ENCODE data around the gene ACP6.

DNA sequence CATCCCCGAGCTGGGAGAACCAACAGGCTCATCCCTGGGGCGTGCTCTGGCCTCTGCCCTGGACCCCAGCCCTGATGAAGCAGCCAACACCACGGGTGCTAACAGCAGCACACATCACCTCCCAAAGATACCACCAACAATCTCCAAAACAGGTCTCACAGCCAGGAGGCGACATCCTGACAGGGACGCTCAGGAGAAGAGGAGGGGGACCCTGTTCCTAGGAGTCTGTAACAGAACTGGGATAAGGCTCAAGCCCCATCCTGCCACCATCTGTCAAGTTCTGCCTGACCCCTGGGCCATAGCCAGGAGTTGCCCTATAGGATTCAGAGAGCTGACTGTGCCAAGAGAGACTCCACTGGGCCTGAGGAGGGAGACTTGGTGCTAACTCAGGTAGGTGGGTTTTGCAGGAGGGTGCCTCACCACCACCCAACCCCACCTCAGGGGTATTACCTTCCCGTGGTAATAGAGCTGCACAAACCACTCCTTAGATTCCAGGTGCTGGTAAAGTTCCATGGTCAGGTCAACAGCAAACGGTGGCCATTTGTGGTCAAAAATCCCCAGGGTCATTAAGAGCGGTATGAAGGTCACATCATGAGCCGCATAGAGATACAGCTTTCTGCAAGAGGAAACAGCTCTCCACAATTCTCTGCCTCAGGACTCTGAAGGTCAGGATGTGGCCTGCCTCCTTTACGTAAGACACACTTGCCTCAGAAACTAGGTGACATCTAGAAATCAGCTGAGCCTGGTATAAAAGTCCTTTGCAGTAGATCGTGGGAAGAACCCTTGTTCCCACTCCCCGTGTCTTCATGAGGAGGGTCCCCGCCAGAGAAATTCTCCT is 22.3 kb downstream of the ACP6 start:
- TF ChIP-seq GATA2 (IDR thresholded peaks at IDR 0.05; ENCODE audit: low read depth, low read length) (no peak), GATA3 (IDR thresholded peaks at IDR 0.05; ENCODE audit: low read depth, low read length) (no peak)
